Aorta (tissue), 5 donors: ENCODE results near the gene PDZRN4. TPM values are rescaled to one million over a fixed set of nuclear protein-coding genes. Genes with fewer than 3 reads are reported as not detected.

Experiments
- ATAC-seq: fragments of 200-7000 bp; cut with Tn5 transposase; one replicate; pipeline ENCODE4 v1.9.1; 2022; ENCODE audit warnings: moderate library complexity; ENCODE audit not compliant: low FRiP score
- DNase-seq, 2 donors: peaks; one replicate each; pipeline ENCODE4 v3.0.0-alpha.2; 2020
- H3K27ac ChIP-seq, 2 donors: one replicate each; pipeline ENCODE4 v1.5.1; 2013; ENCODE audit warnings: low read length in 2 of 2, mild to moderate bottlenecking in 2 of 2, moderate library complexity in 2 of 2, control low read depth in 1 of 2, inconsistent platforms in 1 of 2, low read depth in 1 of 2
- H3K27me3 ChIP-seq, 2 donors: one replicate each; pipeline ENCODE4 v1.6.1; 2013; ENCODE audit warnings: control low read depth in 1 of 2, low read length in 1 of 2, mild to moderate bottlenecking in 1 of 2, moderate library complexity in 1 of 2; ENCODE audit not compliant: insufficient read depth in 2 of 2, control insufficient read depth in 1 of 2
- H3K36me3 ChIP-seq, 2 donors: one replicate each; pipeline ENCODE4 v1.6.1; 2013; ENCODE audit warnings: control low read depth in 1 of 2, low read length in 1 of 2, mild to moderate bottlenecking in 1 of 2; ENCODE audit not compliant: insufficient read depth in 2 of 2, control insufficient read depth in 1 of 2
- H3K4me1 ChIP-seq, 2 donors: one replicate each; pipeline ENCODE4 v1.6.1; 2013; ENCODE audit warnings: low read length in 2 of 2, control low read depth in 1 of 2, mild to moderate bottlenecking in 1 of 2, moderate library complexity in 1 of 2; ENCODE audit not compliant: insufficient read depth in 2 of 2, control insufficient read depth in 1 of 2
- H3K4me3 ChIP-seq, 2 donors: one replicate each; pipeline ENCODE4 v1.5.1; 2013; ENCODE audit warnings: low read length in 2 of 2, control low read depth in 1 of 2, mild to moderate bottlenecking in 1 of 2
- H3K9me3 ChIP-seq: one replicate; pipeline ENCODE4 v1.6.1; 2013; ENCODE audit warnings: mild to moderate bottlenecking, low read length; ENCODE audit not compliant: control insufficient read depth
- WGBS, 2 donors: extraction: QIAGEN DNeasy Blood & Tissue Kit; methylation state at CpG; one replicate each; pipeline ENCODE4 v1.1.7; 2013; 5-methylcytosine and 5-hydroxymethylcytosine counted together
- intact Hi-C, 2 donors: fragments of 100-400 bp; cut with DNase I; formaldehyde crosslinking; loops; one replicate each; pipeline versions ENCODE4 v1.14.2 to v1.15.0; 2022
- polyA plus RNA-seq, 2 donors: library from polyadenylated mRNA; stranded (reverse); fragments of 200-250 nt; gene quantifications; one replicate each; pipeline ENCODE4 v1.2.3, GENCODE V29; 2013
- total RNA-seq, 2 donors: library from RNA; stranded (reverse); fragmentation: NEBNext Ultra II Directional; extraction: Animal tissue kit (Norgen Biotek cat#: 25700); gene quantifications; one replicate each; pipeline ENCODE4 v1.2.1, GENCODE V29; 2021
- donor health status: healthy with polysubstance abuse.
- donor health status: Bipolar disorder and iron deficiency.
- donor health status: DM: no; HTN: no; CAD: no.
- donor health status: DM: no; HTN: no; CAD: no.
- donor health status: DM: yes; HTN: yes; CAD: no.

Gene PDZRN4
- total and polyA plus RNA-seq, 4 donors: 1.2 to 11.2 (median 4.3) TPM

GRCh38 chr12:41512497-41512896 is 324.4 kb downstream of the PDZRN4 start:
- Histone ChIP-seq H3K27me3 (no peaks in the 10 kb centered on the region), H3K36me3 (peaks cover 0 to 3% of the 10 kb centered on the region in 2 donors), H3K4me1 (peaks cover 0 to 2% of the 10 kb centered on the region in 2 donors), H3K27ac (no peak overlapping the region), H3K4me3 (no peak overlapping the region), H3K9me3 (no peaks in the 10 kb centered on the region)
- ATAC-seq: no peak
- 93 to 100% methylated on average over 2 of the region's 2 CpGs for WGBS, 2 donors
- intact Hi-C loops: no loop called here
- no peak for DNase-seq

GRCh38 chr12:41514021-41514777 is 326.1 kb downstream of the PDZRN4 start:
- Histone ChIP-seq H3K27ac (no peak overlapping the region), H3K9me3 (no peaks in the 10 kb centered on the region), H3K27me3 (no peaks in the 10 kb centered on the region), H3K36me3 (peaks cover 0 to 2% of the 10 kb centered on the region in 2 donors), H3K4me3 (no peak overlapping the region), H3K4me1 (peaks cover 0 to 2% of the 10 kb centered on the region in 2 donors)
- intact Hi-C loops: no loop called here
- ATAC-seq (no peak), DNase-seq (no peak)
- 65 to 76% methylated on average over 4 of the region's 4 CpGs for WGBS, 2 donors

GRCh38 chr12:41514907-41515306 is 326.8 kb downstream of the PDZRN4 start:
- H3K4me1 ChIP-seq: peaks cover 0 to 3% of the 10 kb centered on the region in 2 donors
- H3K9me3 ChIP-seq: no peaks in the 10 kb centered on the region
- no peak overlapping the region for H3K4me3 ChIP-seq
- WGBS, 2 donors: 93 to 95% methylated on average over 3 of the region's 3 CpGs
- H3K36me3 ChIP-seq: peaks cover 0 to 2% of the 10 kb centered on the region in 2 donors
- H3K27ac ChIP-seq: no peak overlapping the region
- intact Hi-C loops: no loop called here
- no peaks in the 10 kb centered on the region for H3K27me3 ChIP-seq
- DNase-seq (no peak), ATAC-seq (no peak)

GRCh38 chr12:41515953-41516352 is 327.8 kb downstream of the PDZRN4 start:
- no peaks in the 10 kb centered on the region for H3K27me3 ChIP-seq
- ATAC-seq: no peak

GRCh38 chr12:41520869-41521268 is 332.7 kb downstream of the PDZRN4 start:
- H3K4me3 ChIP-seq: no peak overlapping the region
- H3K4me1 ChIP-seq: peaks cover 0 to 2% of the 10 kb centered on the region in 2 donors
- H3K36me3 ChIP-seq: peaks cover 0 to 2% of the 10 kb centered on the region in 2 donors
- H3K27ac ChIP-seq: no peak overlapping the region
- no peaks in the 10 kb centered on the region for H3K27me3 ChIP-seq
- H3K9me3 ChIP-seq: no peaks in the 10 kb centered on the region
- ATAC-seq: no peak
- no peak for DNase-seq
- intact Hi-C loops: no loop called here
- WGBS, 2 donors: 89 to 94% methylated on average over 3 of the region's 3 CpGs

More at GRCh38 chr12:41515953-41516352, 327.8 kb downstream of the PDZRN4 start:
- no peaks in the 10 kb centered on the region for H3K9me3 ChIP-seq
- H3K27ac ChIP-seq: no peak overlapping the region
- peaks cover 0 to 3% of the 10 kb centered on the region in 2 donors for H3K4me1 ChIP-seq
- intact Hi-C loops: no loop called here
- no peak for DNase-seq
- peaks cover 0 to 2% of the 10 kb centered on the region in 2 donors for H3K36me3 ChIP-seq
- 77 to 78% methylated on average over 3 of the region's 3 CpGs for WGBS, 2 donors
- H3K4me3 ChIP-seq: no peak overlapping the region

GRCh38 chr12:41521872-41522379 is 333.8 kb downstream of the PDZRN4 start:
- Histone ChIP-seq H3K36me3 (peaks cover 0 to 2% of the 10 kb centered on the region in 2 donors), H3K4me1 (peaks cover 0 to 2% of the 10 kb centered on the region in 2 donors), H3K4me3 (peak overlapping the region in 1 of 2 donors; percentile 34), H3K27me3 (no peaks in the 10 kb centered on the region), H3K9me3 (no peaks in the 10 kb centered on the region), H3K27ac (no peak overlapping the region)
- 4 to 5% methylated on average over 1 of the region's 1 CpG for WGBS, 2 donors
- intact Hi-C loops: no loop called here
- DNase-seq: no peak
- ATAC-seq: no peak

- no peak overlapping the region for H3K27ac ChIP-seq
- H3K4me1 ChIP-seq: no peaks in the 10 kb centered on the region
- no peak overlapping the region for H3K4me3 ChIP-seq
- ATAC-seq (no peak), DNase-seq (no peak)
- H3K9me3 ChIP-seq: no peaks in the 10 kb centered on the region
- H3K36me3 ChIP-seq: no peaks in the 10 kb centered on the region
- no peaks in the 10 kb centered on the region for H3K27me3 ChIP-seq
- intact Hi-C loops: no loop called here
- 62 to 80% methylated on average over 2 of the region's 2 CpGs for WGBS, 2 donors
Measured at GRCh38 chr12:41527062-41527461, 338.9 kb downstream of the PDZRN4 start.

GRCh38 chr12:41527534-41528116 is 339.5 kb downstream of the PDZRN4 start:
- ATAC-seq (no peak), DNase-seq (no peak)
- no peaks in the 10 kb centered on the region for H3K9me3 ChIP-seq
- no peaks in the 10 kb centered on the region for H3K36me3 ChIP-seq
- H3K4me1 ChIP-seq: no peaks in the 10 kb centered on the region
- no peaks in the 10 kb centered on the region for H3K27me3 ChIP-seq
- 51 to 60% methylated on average over 4 of the region's 4 CpGs for WGBS, 2 donors
- no peak overlapping the region for H3K4me3 ChIP-seq
- intact Hi-C loops: no loop called here
- H3K27ac ChIP-seq: no peak overlapping the region

- Histone ChIP-seq H3K27me3 (no peaks in the 10 kb centered on the region), H3K27ac (no peak overlapping the region), H3K4me1 (no peaks in the 10 kb centered on the region), H3K9me3 (no peaks in the 10 kb centered on the region), H3K36me3 (no peaks in the 10 kb centered on the region), H3K4me3 (no peak overlapping the region)
- WGBS, 2 donors: 72 to 86% methylated on average over 3 of the region's 3 CpGs
- intact Hi-C loops: no loop called here
- ATAC-seq (no peak), DNase-seq (no peak)
Measured at GRCh38 chr12:41528874-41529273, 340.8 kb downstream of the PDZRN4 start.
